BLaER1 (cell line): Measurements from ENCODE around the gene UBE2O.

Source experiments
- H3K27ac ChIP-seq: shearing (Covaris generic); formaldehyde crosslinking; 2 replicates; pipeline ENCODE4 v1.8.1; 2022
- H3K27me3 ChIP-seq: shearing (Covaris generic); formaldehyde crosslinking; 2 replicates; pipeline ENCODE4 v1.8.1; 2022
- H3K36me3 ChIP-seq: shearing (Covaris generic); formaldehyde crosslinking; 2 replicates; pipeline ENCODE4 v1.8.1; 2022
- H3K4me1 ChIP-seq: shearing (Covaris generic); formaldehyde crosslinking; 2 replicates; pipeline ENCODE4 v1.8.1; 2022
- H3K4me2 ChIP-seq: shearing (Covaris generic); formaldehyde crosslinking; 2 replicates; pipeline ENCODE4 v1.8.1; 2022
- H3K4me3 ChIP-seq: shearing (Covaris generic); formaldehyde crosslinking; 2 replicates; pipeline ENCODE4 v1.8.1; 2022
- H3K9ac ChIP-seq: shearing (Covaris generic); formaldehyde crosslinking; 2 replicates; pipeline ENCODE4 v1.8.1; 2022
- H3K9me3 ChIP-seq: shearing (Covaris generic); formaldehyde crosslinking; 2 replicates; pipeline ENCODE4 v1.8.1; 2022
- H4K20me1 ChIP-seq: shearing (Covaris generic); formaldehyde crosslinking; 2 replicates; pipeline ENCODE4 v1.8.1; 2022
- Cebpa-rat ChIP-seq: shearing (Covaris generic); IDR thresholded peaks from 2 replicates; pipeline ENCODE4 v1.8.1; 2022

The UBE2O gene

GRCh38 chr17:76376318-76377133 is 76.4 kb downstream of the UBE2O start:
- Histone ChIP-seq H3K4me3 (no peak overlapping the region), H3K4me2 (no peak overlapping the region), H4K20me1 (peaks cover 1% of the 10 kb centered on the region; the same call in 1 of the 2 replicates), H3K4me1 (peaks cover 27% of the 10 kb centered on the region), H3K27ac (no peak overlapping the region), H3K9ac (no peak overlapping the region), H3K36me3 (no peaks in the 10 kb centered on the region), H3K9me3 (no peaks in the 10 kb centered on the region), H3K27me3 (peaks cover 15% of the 10 kb centered on the region)
- TF ChIP-seq Cebpa-rat, result no peak

GRCh38 chr17:76371656-76372628 is 81.0 kb downstream of the UBE2O start:
- Histone ChIP-seq H3K4me2 (peak overlapping the region; percentile 62; the same call in 1 of the 2 replicates), H3K36me3 (no peaks in the 10 kb centered on the region), H3K27ac (no peak overlapping the region), H3K9me3 (no peaks in the 10 kb centered on the region), H3K9ac (no peak overlapping the region), H4K20me1 (no peaks in the 10 kb centered on the region), H3K4me3 (no peak overlapping the region), H3K27me3 (no peaks in the 10 kb centered on the region), H3K4me1 (peaks cover 56% of the 10 kb centered on the region)
- TF ChIP-seq Cebpa-rat, result no peak

- Histone ChIP-seq H4K20me1 (no peaks in the 10 kb centered on the region), H3K27ac (no peak overlapping the region), H3K4me1 (peaks cover 56% of the 10 kb centered on the region), H3K27me3 (no peaks in the 10 kb centered on the region), H3K36me3 (no peaks in the 10 kb centered on the region), H3K4me3 (no peak overlapping the region), H3K4me2 (peak overlapping the region; percentile 76), H3K9me3 (no peaks in the 10 kb centered on the region), H3K9ac (no peak overlapping the region)
- TF ChIP-seq Cebpa-rat, result no peak
Measured at GRCh38 chr17:76370261-76370993, 82.5 kb downstream of the UBE2O start.

- Histone ChIP-seq H3K4me2 (peak overlapping the region; percentile 76), H4K20me1 (no peaks in the 10 kb centered on the region), H3K4me3 (no peak overlapping the region), H3K9ac (no peak overlapping the region), H3K36me3 (no peaks in the 10 kb centered on the region), H3K4me1 (peaks cover 56% of the 10 kb centered on the region), H3K9me3 (no peaks in the 10 kb centered on the region), H3K27me3 (no peaks in the 10 kb centered on the region), H3K27ac (no peak overlapping the region)
- TF ChIP-seq Cebpa-rat, result no peak
Measured at GRCh38 chr17:76369804-76370203, 83.1 kb downstream of the UBE2O start.

- H3K27me3 ChIP-seq, result no peaks in the 10 kb centered on the region
- TF ChIP-seq Cebpa-rat, result no peak
- no peaks in the 10 kb centered on the region for H4K20me1 ChIP-seq
- no peak overlapping the region for H3K27ac ChIP-seq
- no peak overlapping the region for H3K9ac ChIP-seq
- no peaks in the 10 kb centered on the region for H3K36me3 ChIP-seq
- no peak overlapping the region for H3K4me3 ChIP-seq
- peak overlapping the region; percentile 76 for H3K4me2 ChIP-seq
- H3K9me3 ChIP-seq, result no peaks in the 10 kb centered on the region
- peaks cover 53% of the 10 kb centered on the region for H3K4me1 ChIP-seq
Measured at GRCh38 chr17:76369379-76369778, 83.6 kb downstream of the UBE2O start.

GRCh38 chr17:76368545-76368944 is 84.4 kb downstream of the UBE2O start:
- no peaks in the 10 kb centered on the region for H4K20me1 ChIP-seq
- peak overlapping the region; percentile 76 for H3K4me2 ChIP-seq
- H3K4me3 ChIP-seq, result no peak overlapping the region
- H3K9ac ChIP-seq, result no peak overlapping the region
- no peak for TF ChIP-seq Cebpa-rat
- no peaks in the 10 kb centered on the region for H3K36me3 ChIP-seq
- no peaks in the 10 kb centered on the region for H3K27me3 ChIP-seq
- peak overlapping the region; percentile 32; the same call in 1 of the 2 replicates for H3K27ac ChIP-seq
- H3K9me3 ChIP-seq, result no peaks in the 10 kb centered on the region
- peaks cover 44% of the 10 kb centered on the region for H3K4me1 ChIP-seq

- Histone ChIP-seq H3K27me3 (no peaks in the 10 kb centered on the region), H3K27ac (no peak overlapping the region), H3K4me3 (no peak overlapping the region), H4K20me1 (no peaks in the 10 kb centered on the region), H3K9me3 (no peaks in the 10 kb centered on the region), H3K9ac (no peak overlapping the region), H3K4me1 (peaks cover 35% of the 10 kb centered on the region), H3K4me2 (no peak overlapping the region), H3K36me3 (no peaks in the 10 kb centered on the region)
- TF ChIP-seq Cebpa-rat, result no peak
Measured at GRCh38 chr17:76367642-76368041, 85.3 kb downstream of the UBE2O start.

GRCh38 chr17:76366247-76366646 is 86.7 kb downstream of the UBE2O start:
- H4K20me1 ChIP-seq, result no peaks in the 10 kb centered on the region
- no peak overlapping the region for H3K4me3 ChIP-seq
- no peak overlapping the region for H3K27ac ChIP-seq
- no peaks in the 10 kb centered on the region for H3K9me3 ChIP-seq
- no peak overlapping the region for H3K9ac ChIP-seq
- no peaks in the 10 kb centered on the region for H3K36me3 ChIP-seq
- peaks cover 29% of the 10 kb centered on the region for H3K4me1 ChIP-seq
- no peak overlapping the region for H3K4me2 ChIP-seq
- no peak for TF ChIP-seq Cebpa-rat
- H3K27me3 ChIP-seq, result no peaks in the 10 kb centered on the region

GRCh38 chr17:76365256-76365903 is 87.6 kb downstream of the UBE2O start:
- Histone ChIP-seq H3K36me3 (no peaks in the 10 kb centered on the region), H3K9me3 (no peaks in the 10 kb centered on the region), H3K4me2 (no peak overlapping the region), H3K9ac (no peak overlapping the region), H3K4me3 (no peak overlapping the region), H4K20me1 (no peaks in the 10 kb centered on the region), H3K27ac (no peak overlapping the region), H3K27me3 (no peaks in the 10 kb centered on the region), H3K4me1 (peaks cover 25% of the 10 kb centered on the region)
- TF ChIP-seq Cebpa-rat, result no peak
